ENCODE data around the gene ARMC3.

GRCh38 chr10:22977751-22978150 is 49.9 kb downstream of the ARMC3 start:
- TF ChIP-seq ESRRA (CRISPR knock-in tag; IDR thresholded peaks at IDR 0.05; ENCODE audit: borderline replicate concordance) (no peak), CTCF (IDR thresholded peaks at IDR 0.05) (no peak), E2F5 (CRISPR knock-in tag; IDR thresholded peaks at IDR 0.05) (no peak), ZNF232 (CRISPR knock-in tag; IDR thresholded peaks at IDR 0.05) (no peak), FOXP1 (CRISPR knock-in tag; IDR thresholded peaks at IDR 0.05; ENCODE audit: borderline replicate concordance) (no peak), NR2C2 (CRISPR knock-in tag; IDR thresholded peaks at IDR 0.05) (no peak), MYBL2 (CRISPR knock-in tag; IDR thresholded peaks at IDR 0.05) (no peak), PREB (CRISPR knock-in tag; IDR thresholded peaks at IDR 0.05; ENCODE audit: borderline replicate concordance) (no peak), USF2 (CRISPR knock-in tag; IDR thresholded peaks at IDR 0.05) (no peak), NFYB (CRISPR knock-in tag; conservative IDR thresholded peaks at IDR 0.05; ENCODE audit: low read depth) (no peak), ZNF263 (CRISPR knock-in tag; IDR thresholded peaks at IDR 0.05; ENCODE audit: low read depth) (no peak), TEAD4 (CRISPR knock-in tag; IDR thresholded peaks at IDR 0.05) (no peak), JUN (CRISPR knock-in tag; IDR thresholded peaks at IDR 0.05) (no peak)
